ENCODE results near the gene GBX1.

GBX1 gene

GRCh38 chr7:151103973-151104372, 63.5 kb downstream of the GBX1 start:
- no peaks in the 10 kb centered on the region for H4K20me1 ChIP-seq (ENCODE audit: insufficient read depth, low read length, poor library complexity, severe bottlenecking)
- no peak overlapping the region for H3K4me2 ChIP-seq (ENCODE audit: low read depth, low read length, poor library complexity, severe bottlenecking)
- H2AFZ ChIP-seq (ENCODE audit: low read length): no peak overlapping the region
- H3K9ac ChIP-seq (ENCODE audit: low read depth, low read length, poor library complexity, severe bottlenecking): no peak overlapping the region
- no peaks in the 10 kb centered on the region for H3F3A ChIP-seq (ENCODE audit: low read depth)
- no peaks in the 10 kb centered on the region for H3K9me3 ChIP-seq (ENCODE audit: insufficient read depth, low read depth, low read length)
- no peak overlapping the region for H3K4me3 ChIP-seq (ENCODE audit: low read length, poor library complexity, severe bottlenecking)
- peaks cover 22% of the 10 kb centered on the region; the same call in 1 of the 2 replicates for H3K79me2 ChIP-seq (ENCODE audit: insufficient read depth, low read length)
- no peaks in the 10 kb centered on the region for H3K27me3 ChIP-seq (ENCODE audit: insufficient read depth, low read length, poor library complexity, severe bottlenecking)
- no peaks in the 10 kb centered on the region for H3K9me2 ChIP-seq (replicated peaks; ENCODE audit: low read depth, low read length)
- TF ChIP-seq EZH2phosphoT487 (IDR thresholded peaks at IDR 0.05; ENCODE audit: borderline replicate concordance): no peak
- no peak for TF ChIP-seq CTCF (conservative IDR thresholded peaks at IDR 0.05; ENCODE audit: low read length)
- H3K36me3 ChIP-seq (ENCODE audit: insufficient read depth, low read length): peaks cover 8% of the 10 kb centered on the region; the same call in 1 of the 2 replicates
- no peaks in the 10 kb centered on the region for H3K4me1 ChIP-seq (ENCODE audit: insufficient read depth, low read length, poor library complexity, severe bottlenecking)

GRCh38 chr7:151102991-151103390, 64.5 kb downstream of the GBX1 start:
- peaks cover 8% of the 10 kb centered on the region; the same call in 1 of the 2 replicates for H3K36me3 ChIP-seq (ENCODE audit: insufficient read depth, low read length)
- no peak overlapping the region for H3K4me2 ChIP-seq (ENCODE audit: low read depth, low read length, poor library complexity, severe bottlenecking)
- H2AFZ ChIP-seq (ENCODE audit: low read length): no peak overlapping the region
- peaks cover 25% of the 10 kb centered on the region; the same call in 1 of the 2 replicates for H3K79me2 ChIP-seq (ENCODE audit: insufficient read depth, low read length)
- H3K4me3 ChIP-seq (ENCODE audit: low read length, poor library complexity, severe bottlenecking): no peak overlapping the region
- no peaks in the 10 kb centered on the region for H3K27me3 ChIP-seq (ENCODE audit: insufficient read depth, low read length, poor library complexity, severe bottlenecking)
- no peaks in the 10 kb centered on the region for H3K9me3 ChIP-seq (ENCODE audit: insufficient read depth, low read depth, low read length)
- no peaks in the 10 kb centered on the region for H4K20me1 ChIP-seq (ENCODE audit: insufficient read depth, low read length, poor library complexity, severe bottlenecking)
- H3F3A ChIP-seq (ENCODE audit: low read depth): no peaks in the 10 kb centered on the region
- H3K9me2 ChIP-seq (replicated peaks; ENCODE audit: low read depth, low read length): no peaks in the 10 kb centered on the region
- H3K4me1 ChIP-seq (ENCODE audit: insufficient read depth, low read length, poor library complexity, severe bottlenecking): no peaks in the 10 kb centered on the region
- no peak overlapping the region for H3K9ac ChIP-seq (ENCODE audit: low read depth, low read length, poor library complexity, severe bottlenecking)
- no peak for TF ChIP-seq CTCF (conservative IDR thresholded peaks at IDR 0.05; ENCODE audit: low read length)
- TF ChIP-seq EZH2phosphoT487 (IDR thresholded peaks at IDR 0.05; ENCODE audit: borderline replicate concordance): no peak

GRCh38 chr7:151101621-151102396, 65.7 kb downstream of the GBX1 start:
- H2AFZ ChIP-seq (ENCODE audit: low read length): no peak overlapping the region
- H4K20me1 ChIP-seq (ENCODE audit: insufficient read depth, low read length, poor library complexity, severe bottlenecking): no peaks in the 10 kb centered on the region
- H3K79me2 ChIP-seq (ENCODE audit: insufficient read depth, low read length): peaks cover 25% of the 10 kb centered on the region; the same call in 1 of the 2 replicates
- H3K27me3 ChIP-seq (ENCODE audit: insufficient read depth, low read length, poor library complexity, severe bottlenecking): no peaks in the 10 kb centered on the region
- no peak overlapping the region for H3K9ac ChIP-seq (ENCODE audit: low read depth, low read length, poor library complexity, severe bottlenecking)
- no peaks in the 10 kb centered on the region for H3K9me2 ChIP-seq (replicated peaks; ENCODE audit: low read depth, low read length)
- no peaks in the 10 kb centered on the region for H3K9me3 ChIP-seq (ENCODE audit: insufficient read depth, low read depth, low read length)
- H3F3A ChIP-seq (ENCODE audit: low read depth): no peaks in the 10 kb centered on the region
- TF ChIP-seq CTCF (conservative IDR thresholded peaks at IDR 0.05; ENCODE audit: low read length) (no peak), EZH2phosphoT487 (IDR thresholded peaks at IDR 0.05; ENCODE audit: borderline replicate concordance) (no peak)
- peaks cover 8% of the 10 kb centered on the region; the same call in 1 of the 2 replicates for H3K36me3 ChIP-seq (ENCODE audit: insufficient read depth, low read length)
- H3K4me2 ChIP-seq (ENCODE audit: low read depth, low read length, poor library complexity, severe bottlenecking): no peak overlapping the region
- no peak overlapping the region for H3K4me3 ChIP-seq (ENCODE audit: low read length, poor library complexity, severe bottlenecking)
- H3K4me1 ChIP-seq (ENCODE audit: insufficient read depth, low read length, poor library complexity, severe bottlenecking): no peaks in the 10 kb centered on the region

Measured in Loucy (cell line).